ENCODE data around the gene PCDHGA9. TPM values are rescaled to one million over a fixed set of nuclear protein-coding genes. Genes with fewer than 3 reads are reported as not detected.
"Not testable (repeated sequence)": the region's sequence is repeated elsewhere in the genome, so short reads cannot be mapped to it uniquely, and the experiment has no call there.

Gene PCDHGA9
- total RNA-seq, 1 donor = 4.7 TPM

DNA sequence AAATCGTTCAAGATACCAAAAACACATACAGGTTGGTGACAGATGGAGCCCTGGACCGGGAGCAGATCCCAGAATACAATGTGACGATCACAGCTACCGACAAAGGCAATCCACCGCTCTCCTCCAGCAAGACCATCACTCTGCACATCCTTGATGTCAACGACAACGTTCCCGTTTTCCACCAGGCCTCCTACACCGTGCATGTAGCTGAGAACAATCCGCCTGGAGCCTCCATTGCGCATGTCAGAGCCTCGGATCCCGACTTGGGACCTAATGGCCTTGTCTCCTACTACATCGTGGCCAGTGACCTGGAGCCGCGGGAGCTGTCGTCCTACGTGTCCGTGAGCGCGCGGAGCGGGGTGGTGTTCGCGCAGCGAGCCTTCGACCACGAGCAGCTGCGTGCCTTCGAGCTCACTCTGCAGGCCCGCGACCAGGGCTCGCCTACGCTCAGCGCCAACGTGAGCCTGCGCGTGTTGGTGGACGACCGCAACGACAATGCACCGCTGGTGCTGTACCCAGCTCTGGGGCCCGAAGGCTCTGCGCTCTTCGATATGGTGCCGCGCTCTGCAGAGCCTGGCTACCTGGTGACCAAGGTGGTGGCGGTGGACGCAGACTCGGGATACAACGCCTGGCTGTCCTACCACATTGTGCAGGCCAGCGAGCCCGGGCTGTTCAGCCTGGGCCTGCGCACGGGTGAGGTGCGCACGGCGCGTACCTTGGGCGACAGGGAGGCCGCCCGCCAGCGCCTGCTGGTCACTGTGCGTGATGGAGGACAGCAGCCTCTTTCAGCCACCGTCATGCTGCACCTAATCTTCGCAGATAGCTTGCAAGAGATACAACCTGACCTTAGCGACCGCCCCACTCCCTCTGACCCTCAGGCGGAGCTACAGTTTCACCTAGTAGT lies 30.8 kb upstream of the PCDHGA9 start:
- H3K4me3 ChIP-seq (ENCODE audit: low read depth, low read length) = no peak overlapping the region
- TF ChIP-seq, protein P1, sequence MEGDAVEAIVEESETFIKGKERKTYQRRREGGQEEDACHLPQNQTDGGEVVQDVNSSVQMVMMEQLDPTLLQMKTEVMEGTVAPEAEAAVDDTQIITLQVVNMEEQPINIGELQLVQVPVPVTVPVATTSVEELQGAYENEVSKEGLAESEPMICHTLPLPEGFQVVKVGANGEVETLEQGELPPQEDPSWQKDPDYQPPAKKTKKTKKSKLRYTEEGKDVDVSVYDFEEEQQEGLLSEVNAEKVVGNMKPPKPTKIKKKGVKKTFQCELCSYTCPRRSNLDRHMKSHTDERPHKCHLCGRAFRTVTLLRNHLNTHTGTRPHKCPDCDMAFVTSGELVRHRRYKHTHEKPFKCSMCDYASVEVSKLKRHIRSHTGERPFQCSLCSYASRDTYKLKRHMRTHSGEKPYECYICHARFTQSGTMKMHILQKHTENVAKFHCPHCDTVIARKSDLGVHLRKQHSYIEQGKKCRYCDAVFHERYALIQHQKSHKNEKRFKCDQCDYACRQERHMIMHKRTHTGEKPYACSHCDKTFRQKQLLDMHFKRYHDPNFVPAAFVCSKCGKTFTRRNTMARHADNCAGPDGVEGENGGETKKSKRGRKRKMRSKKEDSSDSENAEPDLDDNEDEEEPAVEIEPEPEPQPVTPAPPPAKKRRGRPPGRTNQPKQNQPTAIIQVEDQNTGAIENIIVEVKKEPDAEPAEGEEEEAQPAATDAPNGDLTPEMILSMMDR (IDR thresholded peaks at IDR 0.05; ENCODE audit: insufficient read depth, low read depth, low read length) = no peak
- no peak for DNase-seq (ENCODE audit: low read depth)

DNA sequence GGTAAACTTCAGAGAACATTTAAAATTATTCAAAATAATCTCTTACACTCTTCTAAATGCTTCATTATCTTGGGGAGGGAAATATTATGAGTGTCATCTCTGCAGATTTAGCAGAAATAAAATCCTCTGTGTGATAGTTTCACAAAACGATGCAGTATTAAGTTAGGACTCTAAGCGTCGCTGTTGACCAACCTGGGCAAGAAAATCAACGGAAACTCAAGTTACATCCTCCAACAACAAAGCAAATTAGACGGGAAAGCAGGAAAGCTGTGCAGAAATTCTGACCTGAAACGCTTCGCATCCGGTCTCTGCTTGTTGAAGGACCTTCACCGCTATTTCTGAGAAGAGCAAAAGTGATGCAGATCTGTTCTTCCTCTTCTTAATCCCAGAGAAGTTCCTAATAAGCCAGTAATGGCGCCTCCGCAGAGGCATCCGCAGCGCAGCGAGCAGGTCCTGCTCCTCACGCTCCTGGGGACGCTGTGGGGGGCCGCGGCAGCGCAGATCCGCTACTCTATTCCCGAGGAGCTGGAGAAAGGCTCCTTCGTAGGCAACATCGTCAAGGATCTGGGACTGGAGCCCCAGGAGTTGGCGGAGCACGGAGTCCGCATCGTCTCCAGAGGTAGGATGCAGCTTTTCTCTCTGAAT lies 28.8 kb upstream of the PCDHGA9 start, which contains the start of gene PCDHGA6:
TSS of gene PCDHGA6 (plus strand) at position 219 of the 645 bp plus-strand sequence. CDS start at position 412, 193 bp downstream.
- TF ChIP-seq, protein P1 (IDR thresholded peaks at IDR 0.05; ENCODE audit: insufficient read depth, low read depth, low read length) = peak; percentile 65
- peak within 1 kb of the TSS; percentile 44 for H3K4me3 ChIP-seq (ENCODE audit: low read depth, low read length)
- DNase-seq (ENCODE audit: low read depth) = peak; percentile 43

DNA sequence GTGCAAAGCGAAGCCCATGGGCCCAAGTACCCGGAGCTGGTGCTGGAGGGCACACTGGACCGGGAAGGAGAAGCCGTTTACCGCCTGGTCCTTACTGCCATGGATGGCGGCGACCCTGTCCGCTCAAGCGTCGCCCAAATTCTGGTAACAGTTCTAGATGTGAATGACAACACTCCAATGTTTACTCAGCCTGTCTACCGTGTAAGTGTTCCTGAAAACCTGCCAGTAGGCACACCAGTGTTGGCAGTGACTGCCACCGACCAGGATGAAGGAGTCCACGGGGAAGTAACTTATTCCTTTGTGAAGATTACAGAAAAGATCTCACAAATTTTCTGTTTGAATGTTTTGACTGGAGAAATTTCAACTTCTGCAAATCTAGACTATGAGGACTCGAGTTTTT lies 28.0 kb upstream of the PCDHGA9 start:
- H3K4me3 ChIP-seq (ENCODE audit: low read depth, low read length) = no peak overlapping the region
- no peak for DNase-seq (ENCODE audit: low read depth)
- TF ChIP-seq, protein P1 (IDR thresholded peaks at IDR 0.05; ENCODE audit: insufficient read depth, low read depth, low read length) = no peak

DNA sequence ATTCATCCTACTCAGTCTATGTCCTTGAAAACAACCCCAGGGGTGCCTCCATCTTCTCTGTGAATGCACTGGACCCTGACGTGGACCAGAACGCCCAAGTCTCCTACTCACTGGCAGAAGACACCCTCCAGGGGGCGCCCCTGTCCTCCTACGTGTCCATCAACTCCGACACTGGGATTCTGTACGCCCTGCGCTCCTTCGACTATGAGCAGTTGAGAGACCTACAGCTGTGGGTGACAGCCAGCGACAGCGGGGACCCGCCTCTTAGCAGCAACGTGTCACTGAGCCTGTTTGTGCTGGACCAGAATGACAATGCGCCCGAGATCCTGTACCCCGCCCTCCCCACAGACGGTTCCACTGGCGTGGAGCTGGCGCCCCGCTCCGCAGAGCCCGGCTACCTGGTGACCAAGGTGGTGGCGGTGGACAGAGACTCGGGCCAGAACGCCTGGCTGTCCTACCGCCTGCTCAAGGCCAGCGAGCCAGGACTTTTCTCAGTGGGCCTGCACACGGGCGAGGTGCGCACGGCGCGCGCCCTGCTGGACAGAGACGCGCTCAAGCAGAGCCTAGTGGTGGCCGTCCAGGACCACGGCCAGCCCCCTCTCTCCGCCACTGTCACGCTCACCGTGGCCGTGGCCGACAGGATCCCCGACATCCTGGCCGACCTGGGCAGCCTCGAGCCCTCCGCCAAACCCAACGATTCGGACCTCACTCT lies 27.0 kb upstream of the PCDHGA9 start:
- H3K4me3 ChIP-seq (ENCODE audit: low read depth, low read length); DNase-seq (ENCODE audit: low read depth): not testable (repeated sequence)

DNA sequence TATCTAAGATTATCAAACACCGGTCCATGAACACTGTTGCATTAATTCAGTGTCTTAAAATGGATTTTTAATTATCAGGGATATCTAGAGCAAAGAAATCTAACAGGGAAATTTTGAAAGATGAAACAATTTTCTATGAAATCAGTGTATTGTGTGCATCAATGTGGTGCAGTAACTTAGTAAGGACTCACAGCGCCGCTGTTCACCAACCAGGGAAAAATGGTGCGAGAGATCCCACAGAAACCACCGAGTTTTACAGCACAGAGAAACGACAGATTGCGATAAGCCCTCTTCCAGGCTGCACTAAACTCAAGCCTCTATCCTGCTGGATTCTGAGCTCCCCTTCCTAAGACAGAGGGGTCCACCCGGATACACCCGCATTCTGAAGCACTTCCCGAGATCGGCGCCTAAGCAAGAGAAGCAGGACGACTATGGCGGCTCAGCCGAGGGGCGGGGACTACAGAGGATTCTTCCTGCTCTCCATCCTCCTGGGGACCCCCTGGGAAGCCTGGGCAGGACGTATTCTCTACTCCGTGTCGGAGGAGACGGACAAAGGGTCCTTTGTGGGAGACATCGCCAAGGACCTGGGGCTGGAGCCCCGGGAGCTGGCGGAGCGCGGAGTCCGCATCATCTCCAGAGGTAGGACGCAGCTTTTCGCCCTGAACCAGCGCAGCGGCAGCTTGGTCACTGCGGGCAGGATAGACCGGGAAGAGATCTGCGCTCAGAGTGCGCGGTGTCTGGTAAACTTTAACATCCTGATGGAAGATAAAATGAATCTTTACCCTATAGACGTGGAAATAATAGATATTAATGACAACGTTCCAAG lies 19.9 kb upstream of the PCDHGA9 start, which contains the start of gene PCDHGA7:
TSS of gene PCDHGA7 (plus strand) at position 274 of the 826 bp plus-strand sequence. CDS start at position 432, 158 bp downstream.
- H3K4me3 ChIP-seq (ENCODE audit: low read depth, low read length) = peak within 1 kb of the TSS; percentile 69
- TF ChIP-seq, protein P1 (IDR thresholded peaks at IDR 0.05; ENCODE audit: insufficient read depth, low read depth, low read length) = peak; percentile 68
- DNase-seq (ENCODE audit: low read depth) = peak; percentile 54

DNA sequence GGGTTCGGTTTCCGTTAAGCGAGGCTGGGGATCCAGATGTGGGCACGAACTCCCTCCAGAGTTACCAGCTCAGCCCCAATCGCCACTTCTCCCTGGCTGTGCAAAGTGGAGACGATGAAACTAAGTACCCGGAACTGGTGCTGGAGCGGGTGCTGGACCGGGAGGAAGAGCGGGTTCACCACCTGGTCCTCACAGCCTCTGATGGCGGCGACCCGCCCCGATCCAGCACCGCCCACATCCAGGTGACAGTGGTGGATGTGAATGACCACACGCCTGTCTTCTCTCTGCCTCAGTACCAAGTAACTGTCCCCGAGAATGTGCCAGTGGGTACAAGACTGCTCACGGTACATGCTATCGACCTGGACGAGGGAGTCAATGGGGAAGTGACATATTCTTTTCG lies 19.2 kb upstream of the PCDHGA9 start:
- TF ChIP-seq, protein P1 (IDR thresholded peaks at IDR 0.05; ENCODE audit: insufficient read depth, low read depth, low read length) = no peak

More for the DNA sequence above, 19.2 kb upstream of the PCDHGA9 start:
- H3K4me3 ChIP-seq (ENCODE audit: low read depth, low read length) = peak overlapping the region; percentile 69
- no peak for DNase-seq (ENCODE audit: low read depth)

Data from fibroblast of villous mesenchyme (primary cell).